NB4 (cell line): ENCODE measurements around the gene FGD3.
"Not testable (repeated sequence)": the region's sequence is repeated elsewhere in the genome, so short reads cannot be mapped to it uniquely, and the experiment has no call there.

Source experiments
- DNase-seq: peaks from one replicate; pipeline ENCODE4 v3.0.0; 2010; ENCODE audit warnings: low read depth
- H3K4me3 ChIP-seq: one replicate; pipeline ENCODE4 v1.5.1; 2011; ENCODE audit warnings: mild to moderate bottlenecking, low read depth, low read length, moderate library complexity
- CTCF ChIP-seq: IDR thresholded peaks from one replicate; pipeline ENCODE4 v1.5.1; 2012; ENCODE audit warnings: low read depth, low read length
- MAX ChIP-seq: IDR thresholded peaks from 2 replicates; pipeline ENCODE4 v1.6.1; 2011; ENCODE audit warnings: low read depth, low read length
- MYC ChIP-seq: IDR thresholded peaks from 2 replicates; pipeline ENCODE4 v1.6.1; 2011; ENCODE audit warnings: low read depth, low read length
- POLR2A ChIP-seq: IDR thresholded peaks from 2 replicates; pipeline ENCODE4 v1.6.1; 2011; ENCODE audit warnings: mild to moderate bottlenecking; ENCODE audit not compliant: insufficient read length; ENCODE audit errors: extremely low read depth

FGD3 gene

GRCh38 chr9:92947268-92948037 lies at the start of gene FGD3:
Gene FGD3, plus strand, starts transcription at chr9:92947523. Its CDS starts 28,734 bp downstream, at chr9:92976257.
- TF ChIP-seq POLR2A (no peak), MAX (no peak), MYC (no peak), CTCF (no peak)
- H3K4me3 ChIP-seq = peak within 1 kb of the TSS; percentile 39
- DNase-seq = peak; percentile 73

- DNase-seq, H3K4me3 ChIP-seq: not testable (repeated sequence)
These were observed 42.2 kb upstream of the FGD3 start for GRCh38 chr9:92905137-92905536.

GRCh38 chr9:92911511-92912475 lies 35.5 kb upstream of the FGD3 start:
- no peak for DNase-seq
- TF ChIP-seq MAX (no peak), CTCF (no peak), POLR2A (no peak), MYC (no peak)
- H3K4me3 ChIP-seq = no peak overlapping the region

- no peak for TF ChIP-seq POLR2A
- TF ChIP-seq MAX = no peak
- no peak for TF ChIP-seq MYC
- no peak for TF ChIP-seq CTCF
- H3K4me3 ChIP-seq = no peak overlapping the region
- peak; percentile 50 for DNase-seq
These were observed 30.0 kb upstream of the FGD3 start for GRCh38 chr9:92917176-92917800.

GRCh38 chr9:92920437-92920836 lies 26.9 kb upstream of the FGD3 start:
- H3K4me3 ChIP-seq = no peak overlapping the region
- TF ChIP-seq MAX (no peak), POLR2A (no peak), CTCF (no peak)
- DNase-seq = no peak

GRCh38 chr9:92931606-92932005 lies 15.7 kb upstream of the FGD3 start:
- no peak for DNase-seq
- no peak overlapping the region for H3K4me3 ChIP-seq
- TF ChIP-seq MYC (no peak), POLR2A (no peak), MAX (no peak), CTCF (no peak)
